Neural cell (in vitro differentiated cells): ENCODE data around the gene CAT.

Source experiments
- EP300 ChIP-seq: fragments of 450-650 bp; conservative IDR thresholded peaks from 2 replicates; pipeline ENCODE4 v1.6.1; 2014; ENCODE audit warnings: antibody characterized with exemption, mild to moderate bottlenecking, moderate library complexity; ENCODE audit not compliant: poor library complexity, severe bottlenecking
- EZH2 ChIP-seq: fragments of 200-600, 300-800 bp; shearing (Covaris generic), sonication (generic); IDR thresholded peaks from 2 replicates; pipeline ENCODE4 v1.6.1; 2014; ENCODE audit warnings: antibody characterized with exemption, low read length, borderline replicate concordance, mild to moderate bottlenecking; ENCODE audit not compliant: insufficient read depth, poor library complexity, severe bottlenecking
- MXI1 ChIP-seq: fragments of 450-650 bp; conservative IDR thresholded peaks from 2 replicates; pipeline ENCODE4 v1.6.1; 2014; ENCODE audit warnings: antibody characterized with exemption, mild to moderate bottlenecking; ENCODE audit not compliant: poor library complexity, severe bottlenecking
- POLR2AphosphoS5 ChIP-seq: IDR thresholded peaks from 2 replicates; pipeline ENCODE4 v1.6.1; 2012
- REST ChIP-seq: IDR thresholded peaks from 2 replicates; pipeline ENCODE4 v1.6.1; 2012; ENCODE audit warnings: borderline replicate concordance
- SMC3 ChIP-seq: fragments of 450-650 bp; conservative IDR thresholded peaks from 2 replicates; pipeline ENCODE4 v1.6.1; 2014; ENCODE audit warnings: antibody characterized with exemption, mild to moderate bottlenecking, moderate library complexity; ENCODE audit not compliant: poor library complexity
- TF ChIP-seq, protein P1 (sequence below): fragments of 450-650 bp; IDR thresholded peaks from 2 replicates; pipeline ENCODE4 v1.5.1; 2014; ENCODE audit warnings: antibody characterized with exemption, mild to moderate bottlenecking, moderate library complexity; ENCODE audit not compliant: poor library complexity, severe bottlenecking

DNA sequence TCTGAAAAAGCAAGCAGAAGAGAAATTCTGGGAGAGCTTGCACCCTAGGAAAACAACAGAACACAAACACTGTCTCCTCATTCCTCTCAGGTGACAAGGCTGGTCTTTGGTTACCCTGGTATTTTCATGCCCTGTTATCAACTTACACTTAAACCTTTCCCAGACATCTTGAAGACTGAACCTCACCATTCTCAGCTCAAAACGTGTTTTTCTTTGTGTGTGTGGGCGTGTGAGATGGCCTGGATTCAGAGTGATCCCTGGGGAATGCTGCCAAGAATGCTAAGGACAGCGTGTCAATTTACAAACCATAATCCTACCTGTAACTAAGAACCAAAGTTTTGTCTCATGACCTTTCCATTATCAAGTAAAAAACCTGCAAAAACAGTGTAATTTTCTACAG lies 41.6 kb downstream of the CAT start:
- TF ChIP-seq, protein P1, sequence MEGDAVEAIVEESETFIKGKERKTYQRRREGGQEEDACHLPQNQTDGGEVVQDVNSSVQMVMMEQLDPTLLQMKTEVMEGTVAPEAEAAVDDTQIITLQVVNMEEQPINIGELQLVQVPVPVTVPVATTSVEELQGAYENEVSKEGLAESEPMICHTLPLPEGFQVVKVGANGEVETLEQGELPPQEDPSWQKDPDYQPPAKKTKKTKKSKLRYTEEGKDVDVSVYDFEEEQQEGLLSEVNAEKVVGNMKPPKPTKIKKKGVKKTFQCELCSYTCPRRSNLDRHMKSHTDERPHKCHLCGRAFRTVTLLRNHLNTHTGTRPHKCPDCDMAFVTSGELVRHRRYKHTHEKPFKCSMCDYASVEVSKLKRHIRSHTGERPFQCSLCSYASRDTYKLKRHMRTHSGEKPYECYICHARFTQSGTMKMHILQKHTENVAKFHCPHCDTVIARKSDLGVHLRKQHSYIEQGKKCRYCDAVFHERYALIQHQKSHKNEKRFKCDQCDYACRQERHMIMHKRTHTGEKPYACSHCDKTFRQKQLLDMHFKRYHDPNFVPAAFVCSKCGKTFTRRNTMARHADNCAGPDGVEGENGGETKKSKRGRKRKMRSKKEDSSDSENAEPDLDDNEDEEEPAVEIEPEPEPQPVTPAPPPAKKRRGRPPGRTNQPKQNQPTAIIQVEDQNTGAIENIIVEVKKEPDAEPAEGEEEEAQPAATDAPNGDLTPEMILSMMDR, result no peak
- TF ChIP-seq EZH2 (no peak), MXI1 (no peak), POLR2AphosphoS5 (no peak), SMC3 (no peak), EP300 (no peak), REST (no peak)
